A172 (cell line): ENCODE measurements around the gene KIF26A. TPM values are rescaled to one million over a fixed set of nuclear protein-coding genes. Genes with fewer than 3 reads are reported as not detected.

Source experiments
- DNase-seq: peaks from one replicate; pipeline ENCODE4 v3.0.0-alpha.2; 2015; ENCODE audit warnings: low spot score
- total RNA-seq: library from RNA; depleted of rRNA; stranded (reverse); fragments of >200 nt; shearing (Covaris generic); gene quantifications from 2 replicates; pipeline ENCODE4 v1.2.3, GENCODE V29; 2014

KIF26A gene
- total RNA-seq, 1 experiment from 2014 or later = 2.4 TPM

DNA sequence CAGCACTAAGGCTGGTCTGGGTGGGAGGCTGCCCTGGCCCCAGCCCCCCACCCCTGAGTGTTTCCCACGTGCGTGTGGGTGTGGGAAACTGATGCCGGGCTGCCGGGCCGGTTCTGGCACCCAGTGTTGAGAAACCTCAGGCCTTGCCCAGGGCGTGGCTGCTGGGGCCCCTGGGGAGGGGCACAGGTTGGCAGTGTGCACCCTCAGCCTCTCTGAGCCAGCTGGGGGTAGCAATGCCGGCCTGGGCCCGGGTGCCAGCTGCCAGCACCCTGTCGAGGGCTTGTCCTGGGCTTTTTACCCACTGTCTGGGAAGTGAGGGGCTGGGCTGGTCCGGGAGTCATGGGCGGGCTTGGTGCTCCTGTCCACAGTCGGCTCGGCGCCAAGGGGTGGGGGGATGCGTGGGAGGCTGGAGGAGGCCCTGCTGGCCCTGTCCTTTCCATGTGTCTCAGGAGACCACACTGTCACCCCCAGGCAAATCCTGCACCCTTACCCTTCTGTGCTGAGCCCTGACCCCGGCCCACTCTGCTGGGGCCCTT lies 37.2 kb upstream of the KIF26A start:
- DNase-seq = no peak

DNA sequence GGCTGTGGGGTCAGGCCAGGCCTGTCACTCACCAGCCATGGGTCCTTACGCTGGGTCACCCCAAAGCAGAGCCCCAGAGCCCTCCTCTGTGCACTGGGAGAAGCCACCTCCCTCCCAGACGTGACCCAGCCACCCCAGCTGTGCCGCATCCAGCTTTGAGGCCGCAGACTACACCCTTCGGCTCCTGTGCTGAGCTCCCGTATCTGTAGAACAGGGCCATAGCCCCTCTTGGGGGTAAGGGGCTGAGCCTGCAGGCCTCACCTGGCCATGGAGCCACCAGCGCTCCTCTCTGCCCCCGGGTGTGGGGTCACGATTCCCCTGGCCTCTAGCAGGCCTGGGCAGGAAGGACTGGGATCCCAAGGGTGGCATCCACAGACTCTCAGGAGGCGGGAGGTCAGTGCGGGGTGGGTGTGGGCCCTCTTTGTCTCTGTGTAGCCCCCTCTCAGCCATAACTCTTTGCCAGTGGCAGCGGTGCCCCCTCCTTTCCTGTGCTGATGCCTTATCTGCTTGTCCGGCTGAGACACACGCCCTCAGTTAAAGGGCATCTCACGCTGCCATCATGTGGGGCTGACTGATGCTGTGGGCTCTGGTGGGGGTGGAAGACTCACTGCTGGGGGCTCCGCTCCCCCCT lies 36.6 kb upstream of the KIF26A start:
- DNase-seq = no peak

DNA sequence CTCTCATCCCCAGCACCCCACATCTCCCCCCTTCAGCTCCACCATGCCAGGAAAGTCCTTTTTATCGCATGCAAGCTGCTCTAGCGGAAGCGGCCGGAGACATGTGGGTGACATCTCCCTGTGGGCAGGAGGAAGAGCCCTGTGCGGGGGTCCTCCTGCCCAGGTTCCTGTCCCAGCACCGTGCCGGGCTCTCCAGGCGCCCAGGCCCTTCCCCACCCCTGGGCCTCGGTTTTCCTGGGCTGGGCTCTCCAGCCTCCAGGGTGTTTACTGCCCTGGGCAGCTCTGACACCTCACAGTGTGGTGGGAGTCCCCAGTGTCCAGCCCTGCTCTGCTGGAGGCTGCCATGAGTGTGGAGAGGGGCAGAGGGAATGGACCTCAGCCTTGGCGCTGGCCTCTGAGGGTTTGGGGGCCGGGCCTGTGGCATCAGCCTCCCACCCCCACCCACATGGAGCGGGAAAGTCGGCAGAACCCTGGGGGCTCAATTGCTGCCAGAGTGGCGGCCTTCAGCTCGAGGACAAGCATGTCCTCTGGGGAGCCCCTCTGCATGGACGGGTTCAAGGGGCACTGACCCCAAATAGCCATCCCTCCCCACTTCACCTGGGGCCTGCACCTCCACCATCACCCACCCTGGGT lies 36.0 kb upstream of the KIF26A start:
- no peak for DNase-seq

DNA sequence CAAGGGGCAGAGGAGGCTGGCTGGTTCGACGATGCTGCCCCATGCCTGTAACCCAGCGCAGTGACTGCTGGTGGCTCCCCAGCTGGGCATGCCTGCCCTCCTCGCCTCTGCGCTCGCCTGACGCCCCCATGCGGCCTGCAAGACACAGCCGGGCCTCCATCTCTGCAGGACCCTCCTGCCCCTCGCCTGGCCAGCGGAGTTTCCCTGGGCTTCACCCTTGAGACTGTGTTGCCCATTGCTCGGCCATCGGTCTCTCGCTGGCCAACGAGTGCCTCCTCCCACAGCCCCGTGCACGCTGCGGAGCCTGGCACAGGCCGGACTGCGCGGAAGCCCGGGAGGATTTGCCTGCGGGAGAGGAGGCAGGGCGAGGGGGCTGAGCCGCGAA lies 35.3 kb upstream of the KIF26A start:
- DNase-seq = no peak

DNA sequence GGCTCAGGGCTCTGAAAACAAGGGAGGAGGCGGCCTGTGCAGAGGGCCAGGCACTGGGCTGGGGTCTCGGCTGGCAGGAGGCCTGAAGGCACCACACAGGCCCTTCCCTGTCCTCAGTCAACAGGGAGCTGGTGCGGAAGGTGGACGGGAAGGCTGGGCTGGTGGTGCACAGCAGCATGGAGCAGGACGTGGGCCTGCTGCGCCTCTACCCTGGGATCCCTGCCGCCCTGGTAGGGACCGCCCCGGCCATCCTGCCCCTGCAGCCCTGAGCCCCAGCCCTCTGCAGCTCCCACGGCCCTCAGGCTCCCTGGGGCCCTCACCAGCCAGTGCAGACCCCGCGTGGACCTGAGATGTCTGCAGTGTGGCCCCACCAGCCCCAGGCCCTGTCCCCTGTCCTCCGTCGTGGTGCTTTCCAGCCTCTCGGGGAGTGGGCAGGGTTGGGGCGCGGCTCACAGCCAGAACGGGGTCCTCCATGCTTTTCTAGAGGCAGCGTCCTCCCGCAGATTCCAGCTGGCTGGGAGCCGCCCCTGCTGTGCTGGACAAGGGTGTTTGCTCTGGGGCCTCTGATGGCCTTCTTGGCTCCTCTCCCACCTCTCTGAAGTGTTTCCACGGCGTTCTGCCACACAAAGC lies 34.8 kb upstream of the KIF26A start:
- DNase-seq = no peak

DNA sequence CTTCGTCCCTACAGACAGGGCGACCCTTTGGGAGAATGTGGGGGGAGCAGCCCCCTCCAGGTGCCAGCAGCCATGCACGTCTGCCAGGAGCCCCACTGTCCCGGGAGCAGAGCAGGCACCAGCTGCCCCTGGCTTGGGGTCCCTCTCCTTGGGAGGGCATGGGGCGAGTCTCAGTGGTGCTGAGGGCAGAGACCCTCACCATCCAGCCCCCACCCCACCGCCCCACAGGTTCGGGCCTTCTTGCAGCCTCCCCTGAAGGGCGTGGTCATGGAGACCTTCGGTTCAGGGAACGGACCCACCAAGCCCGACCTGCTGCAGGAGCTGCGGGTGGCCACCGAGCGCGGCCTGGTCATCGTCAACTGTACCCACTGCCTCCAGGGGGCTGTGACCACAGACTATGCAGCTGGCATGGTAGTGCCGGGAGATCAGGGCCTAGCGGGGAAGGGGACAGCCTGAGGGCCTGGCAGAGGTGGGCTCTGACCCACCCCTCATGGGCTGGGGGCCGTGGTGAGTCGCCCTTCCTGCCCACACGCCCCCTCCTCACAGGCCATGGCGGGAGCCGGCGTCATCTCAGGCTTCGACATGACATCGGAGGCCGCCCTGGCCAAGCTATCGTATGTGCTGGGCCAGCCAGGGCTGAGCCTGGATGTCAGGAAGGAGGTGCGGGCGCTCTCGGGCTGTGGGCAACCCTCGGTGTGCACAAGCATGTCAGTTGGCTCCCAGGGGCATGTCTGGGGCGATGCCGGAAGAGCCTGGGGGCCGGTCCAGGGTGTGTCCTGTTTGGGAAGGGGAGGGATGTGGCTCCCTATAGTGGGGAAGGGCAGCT lies 34.1 kb upstream of the KIF26A start:
- no peak for DNase-seq

DNA sequence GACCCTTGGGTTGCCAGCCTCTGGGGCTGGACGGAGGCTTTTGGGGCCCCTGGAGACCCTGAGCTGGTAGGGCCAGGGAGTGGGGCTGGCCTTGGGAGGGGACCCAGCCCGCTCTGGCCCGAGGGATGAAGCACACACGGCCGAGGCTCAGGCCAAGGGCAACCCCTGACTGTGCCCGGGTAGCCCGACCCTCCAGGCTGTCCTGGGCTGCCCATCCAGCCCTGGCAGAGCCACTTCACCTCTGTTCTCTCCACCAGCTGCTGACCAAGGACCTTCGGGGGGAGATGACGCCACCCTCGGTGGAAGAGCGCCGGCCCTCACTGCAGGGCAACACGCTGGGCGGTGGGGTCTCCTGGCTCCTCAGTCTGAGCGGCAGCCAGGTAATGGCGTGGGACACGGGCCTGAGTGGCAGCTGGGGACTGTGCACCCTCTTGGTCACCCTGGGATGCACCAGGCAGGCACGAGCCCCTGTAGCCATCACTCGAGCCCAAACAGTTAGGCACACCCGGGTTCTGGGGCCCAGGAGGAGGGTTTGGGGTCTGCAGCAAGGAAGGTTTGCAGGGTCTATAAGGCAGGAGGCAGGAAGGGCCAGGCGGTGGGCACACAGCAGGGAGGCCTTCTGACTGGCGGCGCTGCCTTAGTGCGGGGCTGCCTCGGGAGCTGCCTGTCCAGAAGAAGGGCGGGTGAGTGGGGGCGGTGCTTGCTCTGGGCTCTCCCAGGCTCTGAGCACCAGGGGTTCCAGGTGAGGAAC lies 33.1 kb upstream of the KIF26A start:
- DNase-seq = no peak

DNA sequence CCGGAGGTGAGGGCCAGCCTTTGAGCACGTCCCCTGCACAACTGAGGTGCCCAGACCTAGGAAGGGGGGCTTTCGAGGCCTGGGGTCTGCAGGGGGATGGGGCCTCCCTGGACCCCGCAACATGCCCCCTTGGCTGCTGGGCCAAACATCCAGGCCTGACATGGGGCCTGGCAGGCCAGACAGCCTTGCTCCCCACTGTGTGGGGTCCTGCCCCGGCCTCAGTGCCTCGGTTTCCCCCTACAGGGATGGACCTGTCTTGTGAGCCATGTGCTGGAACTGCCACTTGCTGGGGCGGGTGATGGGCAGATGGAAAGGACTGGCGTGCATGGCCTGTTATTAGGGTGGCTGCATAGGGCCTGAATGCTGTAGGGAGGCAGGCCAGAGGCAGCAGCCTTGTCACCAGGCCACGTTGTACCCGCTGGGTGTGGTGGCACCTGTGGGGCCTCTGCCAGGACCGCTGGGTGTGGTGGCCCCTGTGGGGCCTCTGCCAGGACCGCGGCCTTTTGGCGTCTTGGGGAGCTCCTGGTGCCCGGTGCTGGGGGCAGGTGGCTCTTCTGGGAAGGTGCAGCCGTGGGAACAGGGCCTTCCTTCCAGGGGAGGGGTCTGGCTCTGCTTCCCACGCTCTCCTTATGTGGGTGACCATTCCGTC lies 32.4 kb upstream of the KIF26A start:
- DNase-seq = no peak

DNA sequence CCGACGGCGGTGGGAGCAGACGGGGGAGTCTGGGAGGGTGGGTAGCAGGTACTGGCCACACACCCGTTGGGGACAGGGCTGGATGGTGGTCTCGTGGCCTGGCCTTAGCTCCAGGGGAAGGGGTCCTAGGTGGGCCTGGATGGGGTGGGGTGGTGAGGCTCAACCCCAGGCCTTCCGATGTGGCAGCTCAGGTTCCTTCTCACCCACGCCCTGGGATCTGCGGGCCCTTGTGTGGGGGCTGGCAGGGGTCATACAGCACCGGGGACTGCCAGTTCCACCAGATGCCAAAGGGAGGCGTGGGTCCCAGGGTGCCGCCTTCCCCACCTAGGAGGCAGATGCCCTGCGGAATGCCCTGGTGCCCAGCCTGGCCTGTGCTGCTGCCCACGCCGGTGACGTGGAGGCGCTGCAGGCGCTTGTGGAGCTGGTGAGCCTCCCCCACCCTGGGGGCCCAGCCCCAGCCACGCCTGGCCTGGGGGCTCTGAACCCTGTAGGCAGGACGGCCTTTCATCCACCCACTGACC lies 31.9 kb upstream of the KIF26A start:
- DNase-seq = no peak

DNA sequence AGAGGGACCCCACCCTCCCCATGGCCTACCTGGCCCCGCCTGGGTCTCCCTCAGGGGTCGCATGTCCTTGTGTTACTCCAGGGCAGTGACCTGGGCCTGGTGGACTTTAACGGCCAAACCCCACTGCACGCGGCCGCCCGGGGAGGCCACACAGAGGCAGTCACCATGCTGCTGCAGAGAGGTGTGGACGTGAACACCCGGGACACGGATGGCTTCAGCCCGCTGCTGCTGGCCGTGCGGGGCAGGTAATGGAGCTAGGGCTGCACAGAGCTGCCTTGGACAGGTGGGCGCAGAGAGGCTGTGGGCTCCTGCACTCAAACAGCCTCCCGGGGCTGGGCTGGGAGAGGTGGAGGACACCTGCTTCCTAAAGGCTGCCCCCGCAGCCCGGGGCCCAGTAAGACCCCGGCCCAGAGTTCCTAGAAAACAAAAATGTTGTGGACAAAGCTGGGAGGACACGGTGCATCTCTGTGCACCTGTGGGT lies 31.2 kb upstream of the KIF26A start:
- DNase-seq = no peak

DNA sequence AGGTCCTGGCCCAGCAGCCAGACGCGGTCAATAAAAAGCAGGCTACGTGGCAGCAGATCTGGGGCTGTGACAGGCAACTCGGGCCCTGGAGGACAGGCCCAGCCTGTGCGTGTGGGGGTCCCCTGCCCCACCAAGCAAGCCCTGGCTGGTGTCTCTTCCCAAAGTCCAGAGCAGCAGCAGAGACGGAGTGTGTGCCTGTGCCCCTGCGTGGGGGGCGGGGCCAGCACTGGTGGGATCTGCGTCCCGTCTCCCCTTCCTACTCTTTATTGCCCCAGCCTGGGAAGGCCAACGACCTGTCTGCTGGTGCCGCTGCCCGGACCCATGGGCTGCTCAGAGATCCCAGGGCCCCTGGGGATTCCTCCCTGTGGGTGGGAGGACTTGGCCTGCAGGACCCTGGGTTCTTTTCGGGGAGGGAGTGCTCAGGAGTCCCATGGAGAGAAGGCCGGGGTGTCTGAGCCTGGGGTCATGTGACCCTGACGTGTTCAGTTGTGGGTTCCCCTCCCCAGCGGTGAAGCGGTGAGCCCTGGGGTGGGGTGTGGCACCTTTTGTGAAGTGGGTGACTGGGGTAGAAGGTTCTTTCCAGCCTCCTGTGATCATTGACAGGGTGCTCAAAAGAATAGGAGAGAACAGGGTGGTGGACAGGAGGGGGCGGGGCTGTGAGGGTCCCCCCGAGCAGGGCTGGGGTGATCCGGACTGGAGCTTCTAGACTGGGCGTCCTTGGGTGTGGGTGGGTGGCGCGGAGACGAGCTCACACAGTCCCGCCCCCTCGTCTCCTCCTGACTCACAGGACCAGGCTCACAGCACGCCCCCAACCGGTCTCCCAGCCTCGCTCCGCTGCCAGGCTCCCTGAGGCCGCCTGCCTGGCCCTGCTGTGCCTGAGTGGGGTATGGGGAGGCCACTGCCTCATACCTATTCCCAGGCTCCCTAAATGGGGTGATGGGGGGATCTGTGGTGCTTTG lies 30.5 kb upstream of the KIF26A start:
- no peak for DNase-seq

DNA sequence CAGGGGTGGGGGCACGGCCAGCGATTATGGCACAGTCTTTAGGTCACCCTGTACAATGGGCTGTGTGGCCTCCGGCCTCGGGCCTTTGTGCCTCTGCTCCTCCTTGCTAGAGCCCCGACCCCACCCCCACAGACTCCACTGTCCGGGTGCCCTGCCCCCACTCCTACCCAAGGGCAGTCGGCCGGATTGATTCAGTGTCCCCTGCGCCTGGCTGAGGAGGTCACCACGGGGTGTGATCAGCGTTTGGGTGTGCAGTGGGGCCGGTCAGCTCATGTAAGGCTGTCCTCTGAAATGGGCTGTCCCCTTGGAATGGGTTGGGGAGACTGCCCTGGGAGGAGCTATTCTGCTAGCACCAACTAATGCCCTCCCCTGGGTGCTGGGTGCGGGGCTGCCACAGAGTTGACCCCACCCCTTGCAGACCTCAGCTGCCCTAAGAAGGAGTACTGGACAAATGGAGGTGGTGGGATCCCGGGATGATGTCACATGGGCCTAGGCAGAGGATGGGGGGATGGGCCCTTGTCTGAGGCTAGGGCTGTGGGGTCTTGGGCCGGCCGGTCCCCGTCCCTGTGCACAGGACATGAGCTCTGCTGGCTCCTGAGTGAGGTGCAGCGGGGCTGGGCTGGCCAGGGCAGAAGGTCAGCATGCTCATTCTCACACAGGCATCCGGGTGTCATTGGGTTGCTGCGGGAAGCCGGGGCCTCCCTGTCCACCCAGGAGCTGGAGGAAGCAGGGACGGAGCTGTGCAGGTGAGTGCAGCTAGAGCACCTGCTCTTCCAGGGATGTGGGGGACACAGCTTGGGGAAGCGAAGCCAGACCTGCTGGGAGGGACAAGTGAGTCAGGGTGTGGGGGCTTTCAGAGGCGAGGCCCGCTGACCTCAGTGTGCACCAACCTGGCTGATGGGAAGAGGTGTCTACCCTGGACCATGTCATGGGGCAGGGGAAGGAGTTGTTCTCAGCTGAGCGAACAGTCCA lies 29.5 kb upstream of the KIF26A start:
- DNase-seq = no peak

DNA sequence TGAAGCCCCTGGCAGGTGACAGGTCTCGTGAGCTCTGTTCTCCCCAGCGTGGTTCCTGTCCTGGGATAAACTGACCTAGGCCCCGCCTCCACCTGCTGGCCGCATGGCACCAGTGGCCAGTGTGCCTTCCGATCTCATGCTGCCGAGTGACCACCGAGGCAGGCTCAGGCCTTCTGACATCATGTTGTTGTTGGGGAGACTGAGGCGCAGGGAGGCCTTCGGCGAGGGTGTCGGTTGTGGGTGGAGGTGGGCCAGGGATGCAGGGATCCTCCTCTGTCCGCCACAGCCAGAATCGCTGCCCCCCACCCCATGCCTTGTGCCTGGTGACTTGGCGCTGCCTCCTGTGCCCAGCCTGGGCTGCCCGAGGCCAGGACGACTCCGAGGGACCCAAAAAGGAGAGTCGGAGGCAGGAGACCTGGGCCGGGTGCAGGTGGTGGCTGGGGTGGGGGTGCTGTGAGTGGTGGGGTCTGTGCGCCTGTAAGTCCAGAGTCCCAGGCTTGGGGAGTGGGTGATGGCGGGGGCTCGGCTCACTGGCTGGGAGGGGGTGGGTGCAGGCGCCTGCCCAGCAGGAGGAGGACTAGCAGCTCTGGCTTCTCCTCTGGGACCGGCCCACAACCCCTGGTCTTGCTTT lies 28.5 kb upstream of the KIF26A start:
- DNase-seq = no peak

DNA sequence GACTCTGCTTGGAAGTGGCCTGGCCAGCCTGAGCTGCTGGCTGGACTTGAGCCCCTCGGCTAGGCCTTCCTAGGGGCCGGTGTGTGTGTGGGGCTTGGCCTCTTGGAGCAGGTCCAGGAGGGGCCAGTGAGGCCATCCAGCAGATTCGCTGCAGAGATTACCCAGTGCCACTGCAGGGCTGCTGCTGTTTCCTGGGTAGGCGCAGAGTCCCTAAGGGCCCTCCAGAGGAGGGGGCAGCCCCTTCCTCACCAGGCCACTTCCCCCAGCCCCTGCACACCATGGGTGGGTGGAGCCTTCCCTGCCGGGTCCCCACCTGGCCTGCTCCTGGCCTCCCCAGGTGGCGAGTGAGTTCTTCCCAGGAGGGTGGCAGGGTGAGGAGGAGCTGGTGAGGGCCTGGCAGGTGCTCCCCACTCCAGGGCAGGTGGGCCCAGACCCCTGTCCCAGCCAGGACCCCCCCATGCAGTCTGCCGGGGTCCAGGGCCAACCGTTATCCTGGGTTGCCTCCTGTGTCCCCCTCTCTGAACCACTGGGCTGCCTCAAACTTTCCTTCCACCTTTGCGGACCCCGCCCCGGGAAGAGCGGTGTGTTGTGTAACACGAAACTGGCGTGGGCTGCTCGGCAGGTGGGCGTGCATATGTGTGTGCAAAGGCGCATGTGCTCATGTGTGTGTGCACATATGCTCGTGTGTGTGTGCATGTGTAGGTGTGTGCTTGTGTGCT lies 27.7 kb upstream of the KIF26A start:
- no peak for DNase-seq

DNA sequence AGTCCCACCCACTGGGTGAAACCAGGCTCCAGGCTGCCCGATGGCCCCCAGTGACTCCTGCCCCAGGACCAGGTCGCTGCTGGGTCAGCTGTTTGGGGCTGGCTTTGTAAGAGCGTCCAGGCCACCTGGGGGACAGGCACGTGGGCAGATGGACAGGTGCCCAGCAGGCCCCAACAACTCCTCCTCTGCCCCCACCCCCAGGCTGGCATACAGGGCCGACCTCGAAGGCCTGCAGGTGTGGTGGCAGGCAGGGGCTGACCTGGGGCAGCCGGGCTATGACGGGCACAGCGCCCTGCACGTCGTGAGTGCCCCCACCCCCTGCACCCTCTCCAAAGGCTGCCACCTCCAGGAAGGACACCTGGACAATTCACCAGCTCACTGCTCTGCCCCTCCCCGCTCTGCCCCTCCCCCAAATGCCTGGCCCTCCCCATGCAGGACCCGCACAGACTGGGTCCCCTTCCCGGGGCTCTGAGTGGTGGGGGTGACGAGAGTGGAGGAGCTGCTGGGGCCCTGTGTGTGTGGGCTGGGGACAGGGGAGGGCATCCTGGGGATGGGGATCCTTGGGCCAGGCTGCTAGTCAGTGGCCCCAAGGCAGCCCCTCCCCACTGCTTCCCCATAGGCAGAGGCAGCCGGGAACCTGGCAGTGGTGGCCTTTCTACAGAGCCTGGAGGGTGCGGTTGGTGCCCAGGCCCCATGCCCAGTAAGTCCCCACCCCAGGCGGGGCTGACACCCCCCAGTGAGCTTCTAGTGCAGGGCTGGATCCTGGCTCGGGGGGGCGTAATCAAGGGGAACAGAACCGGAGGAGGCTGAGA lies 26.9 kb upstream of the KIF26A start:
- no peak for DNase-seq

DNA sequence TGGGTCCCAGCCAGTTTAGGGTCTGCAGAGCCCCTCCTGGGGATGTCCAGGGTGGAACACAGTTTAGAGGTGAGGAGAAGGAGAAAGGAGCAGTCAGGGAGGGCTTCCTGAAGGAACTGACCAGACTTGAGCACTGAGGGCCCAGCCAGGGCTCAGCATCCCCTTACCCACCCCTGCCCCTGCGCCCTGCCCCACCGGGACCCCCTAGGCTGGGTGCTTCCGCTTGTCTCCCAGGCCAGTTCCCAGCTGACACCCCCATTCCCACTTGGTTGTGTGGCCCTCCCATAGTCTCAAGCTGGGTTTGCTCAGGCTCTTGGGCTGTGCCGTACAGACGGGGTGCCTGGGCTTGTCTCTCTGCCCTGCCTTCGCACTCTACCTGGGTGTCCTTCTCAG lies 26.3 kb upstream of the KIF26A start:
- no peak for DNase-seq
